Neuron (in vitro differentiated cells): Measurements from ENCODE around the gene KERA.
A peak's percentile ranks its signal among the peaks of the same experiment; 100 is the strongest.

Experiments
- H2AFZ ChIP-seq: one replicate; pipeline ENCODE4 v1.6.1; 2013; ENCODE audit warnings: low read depth, mild to moderate bottlenecking, inconsistent platforms, low read length, moderate library complexity
- H3K27me3 ChIP-seq: one replicate; pipeline ENCODE4 v1.6.1; 2013; ENCODE audit warnings: low read length; ENCODE audit not compliant: insufficient read depth
- H3K36me3 ChIP-seq: one replicate; pipeline ENCODE4 v1.6.1; 2013; ENCODE audit warnings: low read length; ENCODE audit not compliant: insufficient read depth
- H3K4me1 ChIP-seq: one replicate; pipeline ENCODE4 v1.6.1; 2013; ENCODE audit warnings: low read length; ENCODE audit not compliant: insufficient read depth
- H3K4me3 ChIP-seq: 2 replicates; pipeline ENCODE4 v1.5.1; 2013; ENCODE audit warnings: mild to moderate bottlenecking, low read length, moderate library complexity
- H3K9me3 ChIP-seq: one replicate; pipeline ENCODE4 v1.6.1; 2013; ENCODE audit warnings: low read length

The KERA gene, protein sequence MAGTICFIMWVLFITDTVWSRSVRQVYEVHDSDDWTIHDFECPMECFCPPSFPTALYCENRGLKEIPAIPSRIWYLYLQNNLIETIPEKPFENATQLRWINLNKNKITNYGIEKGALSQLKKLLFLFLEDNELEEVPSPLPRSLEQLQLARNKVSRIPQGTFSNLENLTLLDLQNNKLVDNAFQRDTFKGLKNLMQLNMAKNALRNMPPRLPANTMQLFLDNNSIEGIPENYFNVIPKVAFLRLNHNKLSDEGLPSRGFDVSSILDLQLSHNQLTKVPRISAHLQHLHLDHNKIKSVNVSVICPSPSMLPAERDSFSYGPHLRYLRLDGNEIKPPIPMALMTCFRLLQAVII

DNA sequence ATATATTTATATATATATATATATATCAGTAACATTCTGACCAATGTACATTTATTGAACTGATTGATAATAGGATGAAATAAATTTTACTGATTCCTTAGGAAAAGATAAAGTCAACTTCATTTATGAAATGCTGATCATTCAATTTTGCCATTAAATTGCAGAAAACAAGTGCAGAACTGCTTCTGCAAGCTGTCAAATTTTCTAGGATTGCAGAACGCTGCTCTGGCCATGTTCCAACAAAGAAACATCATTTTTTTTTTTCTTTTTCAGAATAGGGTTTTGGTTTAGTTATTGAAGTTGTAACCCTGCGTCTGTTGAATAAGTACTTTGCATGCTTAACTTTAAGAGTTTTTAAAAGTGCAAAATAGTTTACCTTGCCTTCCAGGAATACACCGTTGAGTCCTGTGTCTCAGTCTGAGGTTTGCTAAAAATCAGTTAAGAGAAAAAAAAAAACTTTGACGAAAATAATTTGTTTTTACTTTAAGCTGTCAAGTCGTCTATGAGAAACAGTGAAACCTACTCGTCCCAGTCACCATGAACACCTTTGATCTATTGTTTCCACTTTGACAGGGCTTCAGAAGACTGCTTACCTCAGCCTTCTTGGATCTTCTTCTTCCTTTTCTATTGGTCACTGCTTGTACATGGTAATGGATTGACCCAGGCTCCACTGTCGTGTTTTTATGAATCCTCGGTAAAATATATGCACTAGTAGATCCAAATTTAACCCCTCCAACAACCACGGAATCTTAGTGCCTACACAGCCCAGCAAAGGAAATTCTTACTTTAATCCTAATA lies at the start of gene KERA:
TSS of gene KERA (minus strand) at position 657 of the 798 bp plus-strand sequence. CDS start 1,743 bp downstream, outside the sequence.
- H3K27me3 ChIP-seq: no peaks in the 10 kb centered on the region
- H2AFZ ChIP-seq: no peak within 1 kb of the TSS
- H3K36me3 ChIP-seq: no peaks in the 10 kb centered on the region
- no peaks in the 10 kb centered on the region for H3K4me1 ChIP-seq
- H3K9me3 ChIP-seq: no peaks in the 10 kb centered on the region
- H3K4me3 ChIP-seq: no peak within 1 kb of the TSS

DNA sequence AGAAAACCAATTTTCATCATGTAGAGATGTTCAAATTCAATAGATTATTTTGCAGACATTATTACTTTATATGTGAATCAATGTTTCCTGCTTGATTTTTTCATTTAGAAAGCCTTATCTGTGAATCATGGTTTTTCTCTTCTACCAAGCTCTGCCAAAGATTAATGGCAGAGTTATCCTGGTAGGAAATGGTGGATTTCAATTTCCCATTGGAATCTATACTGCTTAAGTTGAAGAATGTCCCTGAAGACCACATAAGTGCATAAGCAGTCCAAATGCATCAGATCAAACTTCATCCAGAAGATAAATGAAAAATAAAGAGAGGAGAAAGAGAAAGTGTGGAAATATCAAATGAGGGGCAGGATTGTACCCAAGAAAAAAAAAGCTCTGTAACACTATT lies 48.5 kb upstream of the KERA start:
- H3K4me3 ChIP-seq: no peak overlapping the region

DNA sequence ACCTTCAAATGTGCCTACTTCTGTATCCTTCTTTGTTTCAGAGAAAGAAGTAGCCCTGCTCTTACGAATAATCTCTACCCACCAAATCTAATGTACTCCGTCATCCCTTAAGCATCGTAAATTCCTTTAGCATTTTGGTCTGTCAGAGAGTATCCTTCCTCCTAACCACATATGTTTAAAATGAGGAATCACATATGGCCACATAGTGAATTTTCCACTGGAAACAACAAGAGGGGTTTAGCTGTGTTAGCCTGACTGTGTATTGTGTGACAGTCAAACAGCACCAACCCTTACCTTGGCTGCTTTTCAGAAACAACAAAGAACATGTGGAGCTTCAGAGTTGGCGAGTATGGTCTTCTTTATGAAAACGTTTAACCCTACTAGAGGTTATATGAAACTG lies 48.0 kb upstream of the KERA start:
- H3K36me3 ChIP-seq: no peaks in the 10 kb centered on the region
- no peak overlapping the region for H3K4me3 ChIP-seq
- H3K27me3 ChIP-seq: no peaks in the 10 kb centered on the region
- H3K4me1 ChIP-seq: peaks cover 3% of the 10 kb centered on the region
- no peak overlapping the region for H2AFZ ChIP-seq
- H3K9me3 ChIP-seq: no peaks in the 10 kb centered on the region

More for the DNA sequence above, 48.5 kb upstream of the KERA start:
- Histone ChIP-seq H2AFZ (no peak overlapping the region), H3K27me3 (no peaks in the 10 kb centered on the region), H3K9me3 (no peaks in the 10 kb centered on the region), H3K36me3 (no peaks in the 10 kb centered on the region), H3K4me1 (peaks cover 7% of the 10 kb centered on the region)

DNA sequence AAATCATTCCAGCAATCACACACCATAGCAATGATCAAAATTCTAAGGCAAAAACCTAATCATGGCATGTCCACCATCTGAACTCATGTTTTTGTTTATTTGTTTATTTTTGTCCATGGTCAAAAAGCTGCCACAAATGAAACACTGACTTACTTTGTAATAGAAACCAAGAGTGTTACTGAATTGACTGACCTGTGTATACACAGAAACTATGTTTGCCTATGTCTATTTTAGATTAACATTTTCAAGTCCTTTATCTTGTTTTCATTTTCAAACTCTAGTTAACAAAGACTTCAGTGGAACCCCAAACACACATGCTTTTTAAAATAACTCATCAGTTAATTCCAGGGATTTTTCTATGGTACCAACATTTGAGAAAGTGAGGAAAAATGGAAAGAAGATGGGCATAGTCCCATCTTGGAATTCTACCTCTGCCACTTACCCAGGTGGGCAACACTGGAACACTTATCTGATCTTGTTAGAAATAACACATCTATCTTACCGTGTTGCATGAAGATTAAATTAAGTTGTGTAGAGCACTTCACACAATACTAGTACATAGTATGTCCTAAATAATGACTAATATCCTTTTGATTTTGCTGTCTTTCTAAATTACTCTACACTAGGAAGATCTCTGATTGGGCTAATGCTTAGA lies 47.1 kb upstream of the KERA start:
- H2AFZ ChIP-seq: no peak overlapping the region
- no peak overlapping the region for H3K4me3 ChIP-seq
- no peaks in the 10 kb centered on the region for H3K36me3 ChIP-seq
- no peaks in the 10 kb centered on the region for H3K9me3 ChIP-seq
- no peaks in the 10 kb centered on the region for H3K4me1 ChIP-seq
- no peaks in the 10 kb centered on the region for H3K27me3 ChIP-seq

DNA sequence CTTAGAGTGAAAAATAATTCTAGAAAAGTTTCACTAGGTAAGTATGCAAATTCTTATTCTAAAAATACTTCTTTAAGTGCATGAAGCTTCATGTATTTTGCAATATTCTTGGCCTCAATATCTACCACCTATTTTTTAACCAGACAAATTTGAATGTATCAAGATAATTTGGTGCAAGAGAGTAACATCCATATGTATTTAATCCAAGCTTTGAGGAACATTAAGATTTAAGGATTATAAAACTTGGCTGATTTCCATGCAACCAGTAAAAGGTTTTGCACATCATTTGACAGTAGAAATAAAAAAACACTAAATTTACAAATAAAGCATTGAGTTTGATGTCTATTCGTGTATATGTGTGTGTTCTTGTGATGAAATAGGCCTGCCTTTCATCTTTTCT lies 45.8 kb upstream of the KERA start:
- H3K4me3 ChIP-seq: no peak overlapping the region
- no peaks in the 10 kb centered on the region for H3K36me3 ChIP-seq
- H3K9me3 ChIP-seq: no peaks in the 10 kb centered on the region
- H3K27me3 ChIP-seq: no peaks in the 10 kb centered on the region
- no peak overlapping the region for H2AFZ ChIP-seq
- H3K4me1 ChIP-seq: peaks cover 3% of the 10 kb centered on the region

DNA sequence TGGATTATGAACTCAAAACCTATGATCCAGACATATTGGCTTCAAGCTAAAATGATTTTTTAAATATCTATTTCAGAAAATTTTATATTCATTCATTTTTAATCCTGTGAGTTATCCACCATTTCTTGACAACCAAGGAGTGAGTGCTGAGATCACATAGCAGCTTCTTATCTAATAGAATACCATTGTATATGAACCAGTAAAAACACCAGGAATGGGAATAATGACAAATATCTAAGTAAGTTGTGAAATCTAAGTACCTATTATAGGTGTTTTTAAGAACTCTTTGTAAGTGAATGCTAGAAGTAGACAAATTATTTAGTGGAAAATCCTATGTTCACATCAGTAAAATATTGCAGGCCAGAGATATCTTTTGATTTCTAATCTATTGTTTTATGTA lies 45.3 kb upstream of the KERA start:
- H3K36me3 ChIP-seq: no peaks in the 10 kb centered on the region
- H3K9me3 ChIP-seq: no peaks in the 10 kb centered on the region
- peaks cover 3% of the 10 kb centered on the region for H3K4me1 ChIP-seq
- H3K4me3 ChIP-seq: no peak overlapping the region
- H2AFZ ChIP-seq: no peak overlapping the region
- H3K27me3 ChIP-seq: no peaks in the 10 kb centered on the region

DNA sequence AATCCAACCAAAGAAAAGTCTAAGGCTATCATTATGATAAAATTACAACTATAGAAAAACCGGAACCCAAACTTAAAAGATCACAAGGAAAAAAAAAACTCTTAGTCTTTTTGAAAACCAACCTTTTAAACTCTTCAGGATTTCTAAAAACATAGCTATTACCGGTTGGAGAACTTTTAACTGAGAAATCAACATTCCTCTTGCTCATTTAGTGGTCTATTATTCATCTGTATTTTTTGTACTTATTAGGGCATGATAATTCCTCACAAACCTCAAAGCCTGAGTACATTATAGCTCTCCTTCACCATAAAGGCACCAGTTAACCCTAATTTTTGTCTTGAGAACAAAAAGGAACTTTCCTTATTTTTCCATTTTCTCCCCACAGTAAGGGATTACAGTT lies 43.1 kb upstream of the KERA start:
- peaks cover 3% of the 10 kb centered on the region for H3K4me1 ChIP-seq
- H3K27me3 ChIP-seq: no peaks in the 10 kb centered on the region
- H3K36me3 ChIP-seq: no peaks in the 10 kb centered on the region
- no peak overlapping the region for H3K4me3 ChIP-seq
- H2AFZ ChIP-seq: no peak overlapping the region
- no peaks in the 10 kb centered on the region for H3K9me3 ChIP-seq

DNA sequence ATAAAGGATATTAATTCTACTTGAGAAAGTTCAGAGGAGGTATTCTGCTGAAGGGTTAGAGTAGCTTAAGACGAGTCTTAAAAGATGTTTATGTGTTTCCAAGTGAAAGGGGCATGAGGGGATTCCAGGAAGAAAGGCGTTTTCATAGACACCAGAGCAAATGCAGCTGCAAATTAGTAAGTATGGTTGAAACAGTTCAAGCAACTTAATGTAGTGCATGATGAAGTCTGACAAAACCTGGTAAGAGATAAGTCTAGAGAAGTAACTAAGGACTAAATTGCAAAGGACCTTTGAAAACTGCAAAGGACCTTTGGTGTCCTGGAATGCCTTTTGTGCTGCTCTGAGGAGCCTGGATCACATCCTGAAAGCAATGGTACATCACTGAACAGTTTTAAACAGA lies 42.0 kb upstream of the KERA start:
- H3K27me3 ChIP-seq: no peaks in the 10 kb centered on the region
- H3K4me1 ChIP-seq: peaks cover 3% of the 10 kb centered on the region
- H3K36me3 ChIP-seq: no peaks in the 10 kb centered on the region
- H3K4me3 ChIP-seq: no peak overlapping the region
- H3K9me3 ChIP-seq: no peaks in the 10 kb centered on the region
- H2AFZ ChIP-seq: no peak overlapping the region

DNA sequence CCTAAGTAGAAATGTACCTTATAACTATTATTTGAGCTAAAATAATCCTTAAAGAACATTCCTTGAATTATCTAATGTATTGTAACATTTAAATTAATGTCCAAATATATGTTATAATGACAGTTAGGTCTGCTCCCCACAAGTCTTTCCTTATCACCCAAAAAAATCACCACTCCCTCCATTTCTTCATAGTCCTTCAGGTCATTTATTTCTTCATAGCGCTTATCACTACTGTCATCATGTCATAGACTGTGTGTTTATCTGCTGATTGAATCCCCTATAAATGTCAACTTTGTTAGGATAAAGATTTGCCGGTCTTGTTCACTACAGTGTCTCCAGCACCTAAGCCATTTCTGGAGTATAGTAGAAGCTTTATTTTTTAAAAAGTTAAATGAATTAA lies 41.5 kb upstream of the KERA start:
- Histone ChIP-seq H3K27me3 (no peaks in the 10 kb centered on the region), H3K4me1 (peaks cover 3% of the 10 kb centered on the region), H3K9me3 (no peaks in the 10 kb centered on the region), H3K36me3 (no peaks in the 10 kb centered on the region), H2AFZ (peak overlapping the region; percentile 30), H3K4me3 (no peak overlapping the region)

DNA sequence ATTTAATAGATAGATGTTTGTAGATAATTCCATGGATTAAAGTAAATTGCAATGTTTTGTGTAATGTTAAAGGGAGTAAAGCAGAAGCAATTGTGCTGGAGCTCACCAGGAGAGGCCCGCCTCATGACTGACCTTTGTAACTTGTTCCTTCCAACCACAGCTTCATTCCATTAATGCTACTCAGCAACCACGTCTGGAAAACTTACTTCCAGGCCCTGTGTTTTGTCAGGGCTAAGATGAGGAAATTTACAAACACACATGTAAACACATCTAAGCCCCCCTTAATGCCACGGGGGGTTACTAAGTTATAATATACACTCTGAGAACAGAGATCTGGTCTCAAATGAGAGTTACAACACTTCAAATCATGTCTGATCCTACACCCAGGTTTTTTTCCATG lies 41.1 kb upstream of the KERA start:
- Histone ChIP-seq H3K4me3 (no peak overlapping the region), H3K4me1 (peaks cover 3% of the 10 kb centered on the region), H3K27me3 (no peaks in the 10 kb centered on the region)

DNA sequence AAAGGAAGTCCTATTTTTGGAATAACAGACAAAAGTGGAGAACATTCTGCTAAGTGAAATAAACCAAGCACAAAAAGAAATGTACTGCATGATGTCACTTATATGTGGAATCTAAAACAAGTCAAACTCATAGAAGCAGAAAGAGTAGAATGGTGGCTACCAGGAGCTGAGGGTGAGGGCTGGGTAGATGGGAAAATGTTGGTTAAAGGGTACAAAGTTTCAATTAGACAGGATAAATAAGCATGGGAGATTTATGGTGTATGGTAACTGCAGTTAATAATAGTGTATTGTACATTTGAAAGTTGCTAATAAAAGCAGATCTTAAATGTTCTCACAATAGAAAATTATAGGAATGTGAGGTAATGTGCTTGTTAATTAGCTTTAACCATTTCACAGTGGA lies 40.6 kb upstream of the KERA start:
- Histone ChIP-seq H3K27me3 (no peaks in the 10 kb centered on the region), H2AFZ (peak overlapping the region; percentile 30), H3K4me3 (no peak overlapping the region), H3K4me1 (peaks cover 3% of the 10 kb centered on the region), H3K9me3 (no peaks in the 10 kb centered on the region), H3K36me3 (no peaks in the 10 kb centered on the region)

More for the DNA sequence above, 41.1 kb upstream of the KERA start:
- H3K36me3 ChIP-seq: no peaks in the 10 kb centered on the region
- H2AFZ ChIP-seq: peak overlapping the region; percentile 30
- no peaks in the 10 kb centered on the region for H3K9me3 ChIP-seq

DNA sequence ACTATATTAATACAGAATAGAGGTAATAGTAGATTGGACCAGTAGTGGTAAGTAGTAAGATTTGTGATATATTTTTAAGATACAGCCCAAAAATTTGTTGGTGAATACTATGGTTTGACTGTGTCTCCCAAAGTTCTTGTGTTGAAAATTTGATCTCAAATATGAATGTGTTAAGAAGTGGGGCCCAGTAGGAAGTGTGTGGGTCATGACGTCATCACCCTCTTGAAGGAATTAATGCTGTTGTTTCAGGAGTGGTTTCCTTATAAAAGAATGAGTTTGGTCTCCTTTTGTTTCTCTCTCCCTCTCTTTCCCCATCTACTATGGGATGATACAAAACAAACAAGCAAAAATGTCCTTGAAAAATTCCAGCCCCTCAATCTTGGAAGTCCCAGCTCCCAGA lies 37.1 kb upstream of the KERA start:
- Histone ChIP-seq H3K9me3 (no peaks in the 10 kb centered on the region), H3K4me3 (no peak overlapping the region), H3K27me3 (no peaks in the 10 kb centered on the region), H2AFZ (no peak overlapping the region), H3K4me1 (peaks cover 3% of the 10 kb centered on the region), H3K36me3 (no peaks in the 10 kb centered on the region)

DNA sequence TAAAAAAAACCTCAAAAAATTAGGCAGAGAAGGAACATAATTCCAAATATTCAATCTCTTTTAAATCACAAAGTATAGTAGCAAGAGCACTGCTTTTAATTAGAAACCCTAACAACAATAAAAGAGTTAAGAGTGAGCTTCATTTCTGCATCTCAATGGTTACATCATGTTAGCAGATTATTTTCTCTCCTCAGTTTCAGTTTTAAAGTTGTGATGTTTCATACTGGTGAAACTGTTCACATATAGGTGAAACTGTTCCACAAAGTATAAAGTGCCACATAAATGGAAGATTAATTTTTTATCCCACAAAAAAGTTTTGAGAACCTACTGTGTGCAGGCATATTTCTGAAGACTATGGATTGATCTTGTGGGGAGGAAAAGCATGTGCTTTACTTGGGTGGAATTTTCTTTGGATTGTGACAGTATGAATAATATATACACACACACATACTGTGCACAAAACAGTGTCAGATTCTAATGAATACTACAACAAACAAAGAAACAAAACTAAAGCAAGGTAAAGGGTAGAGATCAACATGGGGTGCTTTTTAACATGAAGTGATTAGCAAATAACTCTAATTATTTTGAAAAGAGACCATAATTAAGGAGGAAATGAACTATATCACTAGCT lies 36.3 kb upstream of the KERA start:
- Histone ChIP-seq H2AFZ (no peak overlapping the region), H3K27me3 (no peaks in the 10 kb centered on the region), H3K9me3 (no peaks in the 10 kb centered on the region), H3K4me3 (no peak overlapping the region), H3K36me3 (no peaks in the 10 kb centered on the region), H3K4me1 (peaks cover 3% of the 10 kb centered on the region)
